Neural progenitor cell (in vitro differentiated cells): ENCODE measurements around the gene CXCR5.

Experiments
- CTCF ChIP-seq: fragments of 200-600 bp; sonication (generic); IDR thresholded peaks from 2 replicates; pipeline ENCODE4 v1.5.1; 2017; ENCODE audit warnings: antibody characterized with exemption, mild to moderate bottlenecking
- EZH2 ChIP-seq: fragments of 200-600 bp; sonication (generic); IDR thresholded peaks from 2 replicates; pipeline ENCODE4 v1.6.1; 2017; ENCODE audit warnings: antibody characterized with exemption, mild to moderate bottlenecking, moderate library complexity
- EZH2phosphoT487 ChIP-seq: fragments of 200-600 bp; sonication (generic); IDR thresholded peaks from 2 replicates; pipeline ENCODE4 v1.6.1; 2017; ENCODE audit warnings: antibody characterized with exemption

- TF ChIP-seq CTCF (no peak), EZH2phosphoT487 (no peak), EZH2 (no peak)
Measured at GRCh38 chr11:118910309-118911112, 26.8 kb downstream of the CXCR5 start.
